K562 (cell line): Measurements from ENCODE around the gene LPIN3. TPM values are rescaled to one million over a fixed set of nuclear protein-coding genes. Genes with fewer than 3 reads are reported as not detected.

Experiments used
- ATAC-seq: fragments of 200-7000 bp; cut with Tn5 transposase; 3 replicates; pipeline ENCODE4 v1.9.1; 2020; ENCODE audit warnings: moderate library complexity
- BruUV-seq: library from RNA; stranded (reverse); fragments of 400-500 nt; replicated peaks from 2 replicates; lab custom pipeline; 2021; lab: Mats Ljungman, UMichigan
- CTCF ChIA-PET: fragments of 300-600 bp; formaldehyde crosslinking; extraction: SDS; loops from one replicate; lab custom pipeline; 2021; ENCODE audit warnings: low intra/inter-chr PET ratio; lab: Yijun Ruan, JAX
- POLR2A ChIA-PET: fragments of 300-600, 350-650 bp; sonication (Branson Sonifier 250); formaldehyde crosslinking; extraction: SDS; loops from one replicate; lab custom pipeline; 2021; ENCODE audit warnings: antibody characterized with exemption, inconsistent platforms; lab: Yijun Ruan, JAX
- DNase-seq, 4 experiments: peaks; one replicate each; pipeline versions ENCODE4 v3.0.0 to v3.0.0-alpha.2; 2011 to 2018; ENCODE audit warnings: low spot score in 3 of 4, mixed read lengths in 3 of 4; ENCODE audit errors: extremely low read depth in 1 of 4
- FAIRE-seq: peaks from 2 replicates; lab custom pipeline; 2011; peaks lifted over from hg19 to GRCh38; lab: Jason Lieb, UNC
- H2AFZ ChIP-seq: 2 replicates; pipeline ENCODE4 v1.6.0; 2011; ENCODE audit warnings: low read depth, low read length, control low read depth, inconsistent platforms
- H3K27ac ChIP-seq: fragments of 200-600 bp; 3 replicates; pipeline ENCODE4 v1.8.0; 2011; ENCODE audit warnings: low read depth, mild to moderate bottlenecking, control low read depth, inconsistent platforms, low read length, moderate library complexity, mixed read lengths; ENCODE audit errors: extremely low read depth
- H3K27me3 ChIP-seq, 2 experiments: fragments of 300-600 bp in 1 of 2; 2 replicates in 1 of 2; 3 replicates in 1 of 2; pipeline versions ENCODE4 v1.6.0 to v1.8.0; 2011; ENCODE audit warnings: inconsistent platforms in 2 of 2, low read length in 2 of 2, mild to moderate bottlenecking in 1 of 2, mixed read lengths in 1 of 2, moderate library complexity in 1 of 2; ENCODE audit not compliant: control insufficient read depth in 2 of 2, insufficient read depth in 2 of 2
- H3K36me3 ChIP-seq: fragments of 300-600 bp; 3 replicates; pipeline ENCODE4 v1.8.0; 2011; ENCODE audit warnings: mild to moderate bottlenecking, low read length, inconsistent platforms; ENCODE audit not compliant: control insufficient read depth, insufficient read depth
- H3K4me1 ChIP-seq, 2 experiments: fragments of 200-600 bp in 1 of 2; replicated peaks in 1 of 2; 2 replicates in 1 of 2; 3 replicates in 1 of 2; pipeline versions ENCODE4 v1.5.1 to v1.8.0; 2011; ENCODE audit warnings: inconsistent platforms in 2 of 2, low read length in 2 of 2, mild to moderate bottlenecking in 1 of 2, mixed read lengths in 1 of 2, moderate library complexity in 1 of 2; ENCODE audit not compliant: control insufficient read depth in 2 of 2, insufficient read depth in 2 of 2
- H3K4me2 ChIP-seq: 2 replicates; pipeline ENCODE4 v1.6.1; 2011; ENCODE audit warnings: low read length, control low read depth, inconsistent platforms, mixed read lengths; ENCODE audit not compliant: insufficient read depth
- H3K4me3 ChIP-seq: fragments of 200-600 bp; sonication (generic), shearing (Covaris generic); 2 replicates; pipeline ENCODE4 v1.5.1; 2016; ENCODE audit warnings: control low read depth, inconsistent platforms
- H3K79me2 ChIP-seq: fragments of 200-600 bp; 3 replicates; pipeline ENCODE4 v1.8.0; 2011; ENCODE audit warnings: low read length, inconsistent platforms; ENCODE audit not compliant: control insufficient read depth, insufficient read depth
- H3K9ac ChIP-seq, 2 experiments: 2 replicates each; pipeline versions ENCODE4 v1.6.0 to v1.6.1; 2011; ENCODE audit warnings: low read depth in 2 of 2, low read length in 2 of 2, control low read depth in 1 of 2, inconsistent platforms in 1 of 2, mild to moderate bottlenecking in 1 of 2, mixed read lengths in 1 of 2; ENCODE audit not compliant: insufficient read depth in 1 of 2
- H3K9me1 ChIP-seq: one replicate; pipeline ENCODE4 v1.6.0; 2011; ENCODE audit warnings: inconsistent platforms, mild to moderate bottlenecking, low read length, moderate library complexity; ENCODE audit not compliant: control insufficient read depth, insufficient read depth
- H3K9me3 ChIP-seq: replicated peaks from 2 replicates; pipeline ENCODE4 v1.5.1; 2011; ENCODE audit warnings: low read depth, low read length, inconsistent platforms; ENCODE audit not compliant: control insufficient read depth, insufficient read depth
- H4K20me1 ChIP-seq: replicated peaks from 2 replicates; pipeline ENCODE4 v1.6.1; 2011; ENCODE audit warnings: low read length, inconsistent platforms, mixed read lengths; ENCODE audit not compliant: control insufficient read depth, insufficient read depth
- BRD9 ChIP-seq: fragments of 450-650 bp; IDR thresholded peaks from 2 replicates; pipeline ENCODE4 v1.6.1; 2018; ENCODE audit warnings: low read depth; ENCODE audit not compliant: partially characterized antibody
- E2F8 ChIP-seq: fragments of 450-650 bp; IDR thresholded peaks from 2 replicates; pipeline ENCODE4 v1.7.1; 2018; ENCODE audit warnings: mild to moderate bottlenecking, low read depth; ENCODE audit not compliant: partially characterized antibody
- HEY1 ChIP-seq: fragments of 250-450 bp; sonication (Bioruptor Pico); IDR thresholded peaks from 2 replicates; pipeline ENCODE4 v1.5.0; 2020; ENCODE audit warnings: mild to moderate bottlenecking, moderate library complexity, borderline replicate concordance
- HNRNPH1 ChIP-seq: fragments of 200-400 bp; formaldehyde crosslinking; optimal IDR thresholded peaks from 2 replicates; pipeline ENCODE3; 2017; ENCODE audit warnings: low read depth, mild to moderate bottlenecking, low read length, moderate library complexity
- MAFF ChIP-seq: IDR thresholded peaks from 2 replicates; pipeline ENCODE4 v1.6.1; 2012; ENCODE audit warnings: low read length, improper control_type of control experiment
- MCM3 ChIP-seq: fragments of 450-650 bp; IDR thresholded peaks from 2 replicates; pipeline ENCODE4 v1.6.1; 2016
- POU5F1 ChIP-seq: fragments of 150-350 bp; IDR thresholded peaks from 2 replicates; pipeline ENCODE4 v1.6.1; 2014; ENCODE audit warnings: borderline replicate concordance, low read length, low read depth, mild to moderate bottlenecking; ENCODE audit not compliant: partially characterized antibody
- RBFOX2 ChIP-seq: fragments of 200-400 bp; formaldehyde crosslinking; IDR thresholded peaks from 2 replicates; pipeline ENCODE4 v1.6.1; 2017; ENCODE audit warnings: low read depth, mild to moderate bottlenecking, low read length, moderate library complexity
- SETDB1 ChIP-seq: IDR thresholded peaks from one replicate; pipeline ENCODE4 v1.6.1; 2012; ENCODE audit warnings: low read length, control low read depth, inconsistent platforms
- SIX5 ChIP-seq, 2 experiments: IDR thresholded peaks; 2 replicates each; pipeline ENCODE4 v1.6.1; 2011; ENCODE audit warnings: low read length in 2 of 2, borderline replicate concordance in 1 of 2, low read depth in 1 of 2, mild to moderate bottlenecking in 1 of 2, moderate library complexity in 1 of 2; ENCODE audit not compliant: insufficient read depth in 1 of 2
- TCF7 ChIP-seq: sonication (generic); IDR thresholded peaks from 2 replicates; pipeline ENCODE4 v1.6.1; 2016; ENCODE audit warnings: antibody characterized with exemption, borderline replicate concordance
- ZBTB49 ChIP-seq: sonication (generic); formaldehyde crosslinking; IDR thresholded peaks from 2 replicates; pipeline ENCODE4 v1.8.0; 2022; ENCODE audit warnings: missing genetic modification reagents, mild to moderate bottlenecking, borderline replicate concordance
- ZNF263 ChIP-seq: sonication (generic); formaldehyde crosslinking; IDR thresholded peaks from 2 replicates; pipeline ENCODE4 v1.8.0; 2022; ENCODE audit warnings: mild to moderate bottlenecking, missing genetic modification reagents, borderline replicate concordance
- ZNF780A ChIP-seq: fragments of 250-450 bp; sonication (Bioruptor Pico); IDR thresholded peaks from 2 replicates; pipeline ENCODE4 v1.5.0; 2021; ENCODE audit warnings: mild to moderate bottlenecking
- WGBS: fragments of 100-300 bp; shearing (Covaris generic); methylation state at CpG from one replicate; pipeline ENCODE4 v1.1.6; 2016; ENCODE audit warnings: low coverage, mixed read lengths; ENCODE audit not compliant: insufficient coverage; ENCODE audit errors: missing lambda C conversion rate; 5-methylcytosine and 5-hydroxymethylcytosine counted together
- in situ Hi-C: fragments of 300-500 bp; cut with MboI; formaldehyde crosslinking; loops from 4 replicates; pipeline ENCODE4 v1.15.0; 2018; ENCODE audit warnings: inconsistent platforms, mixed read lengths
- intact Hi-C: fragments of 100-400 bp; cut with micrococcal nuclease; formaldehyde crosslinking; loops from 2 replicates; pipeline ENCODE4 v1.14.2; 2022
- polyA plus RNA-seq, 8 experiments: library from polyadenylated mRNA; depleted of rRNA in 4 of 8; stranded (reverse) in 5 of 8; unstranded in 3 of 8; fragments of >200 nt; fragmentation: Nextera tagmentation in 2 of 8; fragmentation: Illumina TruSeq in 1 of 8; extraction: Ambion mirVana in 2 of 8; extraction: Trizol in 1 of 8; gene quantifications; 2 replicates each; pipeline versions ENCODE4 v1.2.1 to v1.2.3, GENCODE V29; 2011 to 2014; ENCODE audit warnings: inconsistent platforms in 1 of 8, missing spikeins in 1 of 8
- total RNA-seq, 7 experiments: library from RNA; depleted of rRNA in 6 of 7; stranded (reverse); fragments of >200 nt in 6 of 7; fragmentation: Illumina TruSeq in 2 of 7; extraction: Trizol in 2 of 7; gene quantifications; 2 replicates each; pipeline versions ENCODE4 v1.2.1 to v1.2.3, GENCODE V29; 2011 to 2021; ENCODE audit warnings: low replicate concordance in 1 of 7

The LPIN3 gene
- total and polyA plus RNA-seq, 9 of the 15 experiments (the other 6 are each of a cell fraction or from before 2014, with no cell fraction given), result 2.2 to 10.4 (median 5.9) TPM

GRCh38 chr20:41398408-41398807 is 57.8 kb downstream of the LPIN3 start:
- no peak for DNase-seq
- TF ChIP-seq ZBTB49 (CRISPR knock-in tag) (no peak), SIX5 (IDR thresholded peaks at IDR 0.05; ENCODE audit: borderline replicate concordance in 1 of 2, insufficient read depth in 1 of 2, low read depth in 1 of 2, low read length in 2 of 2) (no peak), HEY1 (CRISPR knock-in tag) (no peak), TCF7 (no peak), ZNF263 (CRISPR knock-in tag) (no peak), ZNF780A (no peak), SETDB1 (no peak), MCM3 (no peak), RBFOX2 (no peak), POU5F1 (no peak), MAFF (no peak), HNRNPH1 (no peak), BRD9 (no peak), E2F8 (no peak)
- ChIA-PET POLR2A (no interaction called here), CTCF (no interaction called here)
- no TSS peak for BruUV-seq
- intact Hi-C loops, result no loop called here
- no peak for ATAC-seq
- H3K27ac ChIP-seq, result no peak overlapping the region
- H3K9me3 ChIP-seq, result no peaks in the 10 kb centered on the region
- H3K27me3 ChIP-seq, result peaks cover 0 to 6% of the 10 kb centered on the region in 2 experiments; a peak in 1 of 5 replicates
- H3K4me3 ChIP-seq, result no peak overlapping the region
- H3K4me1 ChIP-seq, result no peaks in the 10 kb centered on the region; a peak in 2 of 5 replicates
- H4K20me1 ChIP-seq, result no peaks in the 10 kb centered on the region
- no peak overlapping the region for H2AFZ ChIP-seq
- H3K4me2 ChIP-seq, result no peak overlapping the region
- no peaks in the 10 kb centered on the region for H3K79me2 ChIP-seq
- H3K36me3 ChIP-seq, result no peaks in the 10 kb centered on the region
- in situ Hi-C loops, result no loop called here
- WGBS, result 60% methylated on average over 2 of the region's 2 CpGs
- H3K9me1 ChIP-seq, result no peaks in the 10 kb centered on the region
- H3K9ac ChIP-seq, result 0 out of 4 replicates have a peak overlapping the region, but pooled peaks of 1 of the 2 experiments have one; percentile 17
- no peak for FAIRE-seq
